Pancreas (tissue), 10 donors: ENCODE data around the gene SAXO1. TPM values are rescaled to one million over a fixed set of nuclear protein-coding genes. Genes with fewer than 3 reads are reported as not detected.

Experiments used
- ATAC-seq, 4 donors: fragments of 200-7000 bp; cut with Tn5 transposase; one replicate each; pipeline versions ENCODE4 v1.8.0 to v1.9.1; 2020; ENCODE audit warnings: mild to moderate bottlenecking in 4 of 4, moderate library complexity in 4 of 4
- DNase-seq, 6 donors: peaks; one replicate each; pipeline ENCODE4 v3.0.0-alpha.2; 2020
- FAIRE-seq: peaks from 2 replicates; lab custom pipeline; 2012; peaks lifted over from hg19 to GRCh38; lab: Jason Lieb, UNC
- H3K27ac ChIP-seq, 4 donors: fragments of 200-600 bp; sonication (generic); 1 replicate in 3 of 4; 2 replicates in 1 of 4; pipeline versions ENCODE4 v1.5.0 to v1.8.0; 2020
- H3K27me3 ChIP-seq, 4 donors: fragments of 200-600 bp; one replicate each; pipeline ENCODE4 v1.8.0; 2021
- H3K36me3 ChIP-seq, 3 donors: fragments of 200-600 bp; sonication (generic) in 1 of 3; one replicate each; pipeline versions ENCODE4 v1.5.0 to v1.8.0; 2020 to 2021
- H3K4me1 ChIP-seq, 3 donors: fragments of 200-600 bp; one replicate each; pipeline ENCODE4 v1.8.0; 2021
- H3K4me3 ChIP-seq, 4 donors: fragments of 200-600 bp; sonication (generic) in 2 of 4; one replicate each; pipeline versions ENCODE4 v1.5.0 to v1.8.0; 2020 to 2021
- H3K9me3 ChIP-seq, 4 donors: fragments of 200-600 bp; one replicate each; pipeline ENCODE4 v1.8.0; 2021
- WGBS, 2 donors: extraction: QIAGEN DNeasy Blood & Tissue Kit; methylation state at CpG; one replicate each; pipeline ENCODE4 v1.1.7; 2013; 5-methylcytosine and 5-hydroxymethylcytosine counted together
- intact Hi-C, 3 donors: fragments of 100-400 bp; cut with DNase I; formaldehyde crosslinking; loops; one replicate each; pipeline versions ENCODE4 v1.11.1 to v1.14.2; 2022
- polyA plus RNA-seq, 2 donors: library from polyadenylated mRNA; stranded (reverse); fragments of 200-250 nt; gene quantifications; one replicate each; pipeline ENCODE4 v1.2.3, GENCODE V29; 2013
- total RNA-seq, 6 donors: library from RNA; stranded (reverse); fragmentation: NEBNext Ultra II Directional in 4 of 6; extraction: Animal tissue kit (Norgen Biotek cat#: 25700) in 4 of 6; gene quantifications; one replicate each; pipeline versions ENCODE4 v1.2.1 to v1.2.4, GENCODE V29; 2021 to 2023
- TF ChIP-seq, protein P1 (sequence below), 4 donors: fragments of 200-600 bp; sonication (generic) in 3 of 4; IDR thresholded peaks; one replicate each; pipeline versions ENCODE4 v1.5.0 to v1.8.0; 2021; ENCODE audit warnings: antibody characterized with exemption in 4 of 4
- donor health status: healthy with polysubstance abuse.
- donor health status: DM: no; HTN: no; CAD: no; lungs with moderate emphysema.
- donor health status: DM: no; HTN: no; CAD: no.
- donor health status: control.
- donor health status: control.
- donor health status: Bipolar disorder and iron deficiency.
- donor health status: DM: yes; HTN: yes; CAD: no.
- donor health status: DM: no; HTN: no; CAD: no.
- donor health status: DM: no; HTN: no; CAD: no.
- donor health status: DM: yes; HTN: yes; CAD: no.

Gene SAXO1
- total and polyA plus RNA-seq, 8 donors = 0.08 to 0.51 (median 0.14) TPM; not detected in 2

DNA sequence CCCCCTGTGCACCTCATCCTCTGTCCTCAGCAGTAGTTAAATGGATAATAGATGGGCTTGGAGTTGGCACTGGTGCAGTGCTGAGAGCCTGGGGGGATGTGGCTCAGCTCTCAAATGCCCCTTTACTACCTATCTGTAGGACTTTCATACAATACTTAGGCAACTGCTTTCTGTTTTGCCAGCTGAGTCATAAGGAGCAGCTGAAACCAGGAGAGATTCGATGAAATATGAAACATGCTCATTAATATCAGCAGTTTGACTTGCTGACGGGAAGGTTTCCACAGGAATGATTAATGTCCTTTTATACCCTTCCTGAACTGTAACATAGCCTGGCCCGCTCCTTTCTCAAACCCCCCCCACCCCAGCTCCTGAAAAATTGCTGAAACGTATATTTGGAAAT, 142.6 kb downstream of the SAXO1 start:
- H3K4me1 ChIP-seq = no peaks in the 10 kb centered on the region
- DNase-seq = no peak

DNA sequence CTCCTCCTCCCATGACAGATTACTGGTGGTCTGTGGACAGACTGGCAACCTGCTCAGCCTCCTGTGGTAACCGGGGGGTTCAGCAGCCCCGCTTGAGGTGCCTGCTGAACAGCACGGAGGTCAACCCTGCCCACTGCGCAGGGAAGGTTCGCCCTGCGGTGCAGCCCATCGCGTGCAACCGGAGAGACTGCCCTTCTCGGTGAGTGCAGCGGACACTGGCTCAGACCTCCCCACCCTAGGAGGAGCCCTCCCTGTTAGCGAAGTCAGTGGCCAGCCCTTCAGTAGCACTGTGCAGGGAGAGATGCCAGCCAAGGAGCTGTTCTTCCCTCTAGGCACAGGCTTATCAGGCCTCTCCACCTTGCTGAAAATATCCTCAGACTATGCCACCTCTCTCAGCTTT, 143.5 kb downstream of the SAXO1 start:
- no peak for FAIRE-seq
- ATAC-seq = no peak
- intact Hi-C loops = no loop called here
- Histone ChIP-seq H3K4me3 (no peak overlapping the region), H3K36me3 (no peaks in the 10 kb centered on the region), H3K4me1 (no peaks in the 10 kb centered on the region), H3K27me3 (no peaks in the 10 kb centered on the region), H3K27ac (no peak overlapping the region), H3K9me3 (no peaks in the 10 kb centered on the region)
- TF ChIP-seq, protein P1, sequence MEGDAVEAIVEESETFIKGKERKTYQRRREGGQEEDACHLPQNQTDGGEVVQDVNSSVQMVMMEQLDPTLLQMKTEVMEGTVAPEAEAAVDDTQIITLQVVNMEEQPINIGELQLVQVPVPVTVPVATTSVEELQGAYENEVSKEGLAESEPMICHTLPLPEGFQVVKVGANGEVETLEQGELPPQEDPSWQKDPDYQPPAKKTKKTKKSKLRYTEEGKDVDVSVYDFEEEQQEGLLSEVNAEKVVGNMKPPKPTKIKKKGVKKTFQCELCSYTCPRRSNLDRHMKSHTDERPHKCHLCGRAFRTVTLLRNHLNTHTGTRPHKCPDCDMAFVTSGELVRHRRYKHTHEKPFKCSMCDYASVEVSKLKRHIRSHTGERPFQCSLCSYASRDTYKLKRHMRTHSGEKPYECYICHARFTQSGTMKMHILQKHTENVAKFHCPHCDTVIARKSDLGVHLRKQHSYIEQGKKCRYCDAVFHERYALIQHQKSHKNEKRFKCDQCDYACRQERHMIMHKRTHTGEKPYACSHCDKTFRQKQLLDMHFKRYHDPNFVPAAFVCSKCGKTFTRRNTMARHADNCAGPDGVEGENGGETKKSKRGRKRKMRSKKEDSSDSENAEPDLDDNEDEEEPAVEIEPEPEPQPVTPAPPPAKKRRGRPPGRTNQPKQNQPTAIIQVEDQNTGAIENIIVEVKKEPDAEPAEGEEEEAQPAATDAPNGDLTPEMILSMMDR (IDR thresholded peaks at IDR 0.05) = no peak
- DNase-seq = no peak
- WGBS, 2 donors = 88 to 92% methylated on average over 12 of the region's 12 CpGs

More for the DNA sequence above, 142.6 kb downstream of the SAXO1 start:
- FAIRE-seq = no peak
- no peak overlapping the region for H3K4me3 ChIP-seq
- peak in 1 of 4 donors; percentile 32 for ATAC-seq
- H3K9me3 ChIP-seq = no peaks in the 10 kb centered on the region
- TF ChIP-seq, protein P1 (IDR thresholded peaks at IDR 0.05) = no peak
- H3K36me3 ChIP-seq = no peaks in the 10 kb centered on the region
- 39 to 42% methylated on average over 4 of the region's 4 CpGs for WGBS, 2 donors
- intact Hi-C loops = no loop called here
- no peaks in the 10 kb centered on the region for H3K27me3 ChIP-seq
- no peak overlapping the region for H3K27ac ChIP-seq

- FAIRE-seq = no peak
- Histone ChIP-seq H3K27ac (no peak overlapping the region), H3K4me1 (no peaks in the 10 kb centered on the region), H3K36me3 (no peaks in the 10 kb centered on the region), H3K4me3 (no peak overlapping the region), H3K27me3 (no peaks in the 10 kb centered on the region), H3K9me3 (no peaks in the 10 kb centered on the region)
- no peak for ATAC-seq
- DNase-seq = no peak
- intact Hi-C loops = no loop called here
- TF ChIP-seq, protein P1 (IDR thresholded peaks at IDR 0.05) = no peak
- WGBS, 2 donors = 89 to 90% methylated on average over 1 of the region's 1 CpG
Measured at GRCh38 chr9:18888290-18888689, 144.7 kb downstream of the SAXO1 start.

GRCh38 chr9:18887546-18887945, 145.5 kb downstream of the SAXO1 start:
- TF ChIP-seq, protein P1 (IDR thresholded peaks at IDR 0.05) = no peak
- FAIRE-seq = no peak
- no peak for ATAC-seq

GRCh38 chr9:18881758-18882157, 151.3 kb downstream of the SAXO1 start:
- intact Hi-C loops = no loop called here
- FAIRE-seq (no peak), DNase-seq (no peak), ATAC-seq (no peak)
- H3K4me3 ChIP-seq = no peak overlapping the region
- H3K36me3 ChIP-seq = no peaks in the 10 kb centered on the region
- 60 to 80% methylated on average over 2 of the region's 2 CpGs for WGBS, 2 donors
- no peak overlapping the region for H3K27ac ChIP-seq
- H3K27me3 ChIP-seq = no peaks in the 10 kb centered on the region
- TF ChIP-seq, protein P1 (IDR thresholded peaks at IDR 0.05) = no peak
- H3K4me1 ChIP-seq = no peaks in the 10 kb centered on the region
- no peaks in the 10 kb centered on the region for H3K9me3 ChIP-seq

More at GRCh38 chr9:18887546-18887945, 145.5 kb downstream of the SAXO1 start:
- H3K9me3 ChIP-seq = no peaks in the 10 kb centered on the region
- H3K27me3 ChIP-seq = no peaks in the 10 kb centered on the region
- intact Hi-C loops = no loop called here
- H3K36me3 ChIP-seq = no peaks in the 10 kb centered on the region
- H3K4me1 ChIP-seq = no peaks in the 10 kb centered on the region
- H3K27ac ChIP-seq = no peak overlapping the region
- H3K4me3 ChIP-seq = no peak overlapping the region
- DNase-seq = no peak
- WGBS, 2 donors = 87 to 95% methylated on average over 1 of the region's 1 CpG
